ENCODE results near the gene ZFP3.
"Not testable (repeated sequence)": the region's sequence is repeated elsewhere in the genome, so short reads cannot be mapped to it uniquely, and the experiment has no call there.

- TF ChIP-seq, protein P1, sequence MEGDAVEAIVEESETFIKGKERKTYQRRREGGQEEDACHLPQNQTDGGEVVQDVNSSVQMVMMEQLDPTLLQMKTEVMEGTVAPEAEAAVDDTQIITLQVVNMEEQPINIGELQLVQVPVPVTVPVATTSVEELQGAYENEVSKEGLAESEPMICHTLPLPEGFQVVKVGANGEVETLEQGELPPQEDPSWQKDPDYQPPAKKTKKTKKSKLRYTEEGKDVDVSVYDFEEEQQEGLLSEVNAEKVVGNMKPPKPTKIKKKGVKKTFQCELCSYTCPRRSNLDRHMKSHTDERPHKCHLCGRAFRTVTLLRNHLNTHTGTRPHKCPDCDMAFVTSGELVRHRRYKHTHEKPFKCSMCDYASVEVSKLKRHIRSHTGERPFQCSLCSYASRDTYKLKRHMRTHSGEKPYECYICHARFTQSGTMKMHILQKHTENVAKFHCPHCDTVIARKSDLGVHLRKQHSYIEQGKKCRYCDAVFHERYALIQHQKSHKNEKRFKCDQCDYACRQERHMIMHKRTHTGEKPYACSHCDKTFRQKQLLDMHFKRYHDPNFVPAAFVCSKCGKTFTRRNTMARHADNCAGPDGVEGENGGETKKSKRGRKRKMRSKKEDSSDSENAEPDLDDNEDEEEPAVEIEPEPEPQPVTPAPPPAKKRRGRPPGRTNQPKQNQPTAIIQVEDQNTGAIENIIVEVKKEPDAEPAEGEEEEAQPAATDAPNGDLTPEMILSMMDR (IDR thresholded peaks at IDR 0.05) = not testable (repeated sequence)
- TF ChIP-seq POLR2A, EP300, POLR2AphosphoS5 (IDR thresholded peaks at IDR 0.05): not testable (repeated sequence)
Measured at GRCh38 chr17:5120436-5121185, 42.3 kb downstream of the ZFP3 start.

Data from stomach (tissue), 4 donors.